Stimulated activated naive CD4-positive, alpha-beta T cell treated with Interleukin-2 at 50 U/mL for 16 hours (primary cell): ENCODE results near the gene USP17L17.
"Not testable (repeated sequence)": the region's sequence is repeated elsewhere in the genome, so short reads cannot be mapped to it uniquely, and the experiment has no call there.

Source experiments
- DNase-seq: peaks from one replicate; lab custom pipeline; 2025; lab: John Stamatoyannopoulos, UW

The USP17L17 gene

GRCh38 chr4:9243579-9243978 lies at the start of gene USP17L17:
Gene USP17L17 (plus strand): TSS chr4:9243879. CDS start chr4:9243879, 0 bp downstream.
- DNase-seq, result not testable (repeated sequence)

DNA sequence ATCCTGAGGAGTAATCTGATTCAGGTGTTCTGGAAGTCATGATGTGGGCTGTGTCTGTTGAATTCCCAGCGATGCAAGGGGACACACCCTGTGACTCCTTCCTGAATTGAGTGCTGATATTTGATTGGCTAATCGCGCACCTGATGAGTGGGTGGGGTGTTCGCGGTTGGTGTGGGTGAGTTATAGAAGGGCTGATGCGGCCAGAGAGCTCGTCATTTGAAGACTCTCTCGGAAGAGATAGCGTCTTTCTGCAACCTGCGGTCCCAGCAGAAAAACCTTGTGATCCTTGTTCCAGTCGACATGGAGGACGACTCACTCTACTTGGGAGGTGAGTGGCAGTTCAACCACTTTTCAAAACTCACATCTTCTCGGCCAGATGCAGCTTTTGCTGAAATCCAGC lies 33.3 kb upstream of the USP17L17 start, which contains the start of gene USP17L10:
TSS of gene USP17L10 (plus strand) at position 301 of the 400 bp plus-strand sequence. CDS start at position 301, 0 bp downstream.
- not testable (repeated sequence) for DNase-seq

- not testable (repeated sequence) for DNase-seq
These were observed 29.0 kb upstream of the USP17L17 start for GRCh38 chr4:9214701-9215100.

GRCh38 chr4:9215105-9215504 lies 28.6 kb upstream of the USP17L17 start, which contains the start of gene USP17L11:
Gene USP17L11 (plus strand): TSS chr4:9215405. CDS start chr4:9215405, 0 bp downstream.
- not testable (repeated sequence) for DNase-seq

DNA sequence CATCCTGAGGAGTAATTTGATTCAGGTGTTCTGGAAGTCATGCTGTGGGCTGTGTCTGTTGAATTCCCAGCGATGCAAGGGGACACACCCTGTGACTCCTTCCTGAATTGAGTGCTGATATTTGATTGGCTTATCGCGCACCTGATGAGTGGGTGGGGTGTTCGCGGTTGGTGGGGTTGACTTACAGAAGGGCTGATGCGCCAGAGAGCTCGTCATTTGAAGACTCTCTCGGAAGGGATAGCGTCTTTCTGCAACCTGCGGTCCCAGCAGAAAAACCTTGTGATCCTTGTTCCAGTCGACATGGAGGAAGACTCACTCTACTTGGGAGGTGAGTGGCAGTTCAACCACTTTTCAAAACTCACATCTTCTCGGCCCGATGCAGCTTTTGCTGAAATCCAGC lies 23.8 kb upstream of the USP17L17 start, which contains the start of gene USP17L12:
TSS of gene USP17L12 (plus strand) at position 301 of the 400 bp plus-strand sequence. CDS start at position 301, 0 bp downstream.
- not testable (repeated sequence) for DNase-seq

GRCh38 chr4:9224596-9224995 lies 19.1 kb upstream of the USP17L17 start, which contains the start of gene USP17L13:
Gene USP17L13 (plus strand): TSS chr4:9224896. CDS start chr4:9224896, 0 bp downstream.
- DNase-seq, result not testable (repeated sequence)

DNA sequence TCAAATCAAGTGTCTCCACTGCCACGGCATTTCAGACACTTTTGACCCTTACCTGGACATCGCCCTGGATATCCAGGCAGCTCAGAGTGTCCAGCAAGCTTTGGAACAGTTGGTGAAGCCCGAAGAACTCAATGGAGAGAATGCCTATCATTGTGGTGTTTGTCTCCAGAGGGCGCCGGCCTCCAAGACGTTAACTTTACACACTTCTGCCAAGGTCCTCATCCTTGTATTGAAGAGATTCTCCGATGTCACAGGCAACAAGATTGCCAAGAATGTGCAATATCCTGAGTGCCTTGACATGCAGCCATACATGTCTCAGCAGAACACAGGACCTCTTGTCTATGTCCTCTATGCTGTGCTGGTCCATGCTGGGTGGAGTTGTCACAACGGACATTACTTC lies 13.4 kb upstream of the USP17L17 start:
- not testable (repeated sequence) for DNase-seq

GRCh38 chr4:9234085-9234484 lies 9.6 kb upstream of the USP17L17 start, which contains the start of gene USP17L15:
Gene USP17L15 (plus strand): TSS chr4:9234385. CDS start chr4:9234385, 0 bp downstream.
- not testable (repeated sequence) for DNase-seq

DNA sequence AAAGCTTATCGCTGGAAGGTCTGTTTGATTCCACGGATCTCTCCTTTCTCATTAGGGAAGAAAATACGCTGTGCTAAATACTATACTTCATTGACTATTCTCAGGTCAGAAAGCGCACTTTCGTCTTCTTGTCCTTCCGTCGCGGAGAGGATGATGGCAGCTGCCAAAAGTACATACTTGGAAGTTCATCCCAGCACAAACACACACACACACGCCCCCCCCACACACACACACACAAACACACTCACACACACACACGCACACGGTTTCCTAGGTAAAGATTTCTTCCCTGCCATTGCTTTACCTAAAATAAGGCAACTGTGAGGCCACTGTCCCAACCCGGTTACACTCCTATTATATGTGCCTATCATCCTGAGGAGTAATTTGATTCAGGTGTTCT lies 5.2 kb upstream of the USP17L17 start:
- not testable (repeated sequence) for DNase-seq

DNA sequence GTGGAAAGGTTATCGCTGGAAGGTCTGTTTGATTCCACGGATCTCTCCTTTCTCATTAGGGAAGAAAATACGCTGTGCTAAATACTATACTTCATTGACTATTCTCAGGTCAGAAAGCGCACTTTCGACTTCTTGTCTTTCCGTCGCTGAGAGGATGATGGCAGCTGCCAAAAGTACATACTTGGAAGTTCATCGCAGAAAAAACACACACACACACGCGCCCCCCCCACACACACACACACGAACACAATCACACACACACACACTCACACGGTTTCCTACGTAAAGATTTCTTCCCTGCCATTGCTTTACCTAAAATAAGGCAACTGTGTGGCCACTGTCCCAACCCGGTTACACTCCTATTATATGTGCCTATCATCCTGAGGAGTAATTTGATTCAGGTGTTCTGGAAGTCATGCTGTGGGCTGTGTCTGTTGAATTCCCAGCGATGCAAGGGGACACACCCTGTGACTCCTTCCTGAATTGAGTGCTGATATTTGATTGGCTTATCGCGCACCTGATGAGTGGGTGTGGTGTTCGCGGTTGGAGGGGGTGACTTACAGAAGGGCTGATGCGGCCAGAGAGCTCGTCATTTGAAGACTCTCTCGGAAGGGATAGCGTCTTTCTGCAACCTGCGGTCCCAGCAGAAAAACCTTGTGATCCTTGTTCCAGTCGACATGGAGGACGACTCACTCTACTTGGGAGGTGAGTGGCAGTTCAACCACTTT lies 4.4 kb downstream of the USP17L17 start, which contains the start of gene USP17L18:
TSS of gene USP17L18 (plus strand) at position 678 of the 728 bp plus-strand sequence. CDS start at position 678, 0 bp downstream.
- DNase-seq, result not testable (repeated sequence)

- not testable (repeated sequence) for DNase-seq
These were observed 9.4 kb downstream of the USP17L17 start, which contains the start of gene USP17L19 for GRCh38 chr4:9253078-9253477. Gene USP17L19 (plus strand): TSS chr4:9253378. CDS start chr4:9253378, 0 bp downstream.

DNA sequence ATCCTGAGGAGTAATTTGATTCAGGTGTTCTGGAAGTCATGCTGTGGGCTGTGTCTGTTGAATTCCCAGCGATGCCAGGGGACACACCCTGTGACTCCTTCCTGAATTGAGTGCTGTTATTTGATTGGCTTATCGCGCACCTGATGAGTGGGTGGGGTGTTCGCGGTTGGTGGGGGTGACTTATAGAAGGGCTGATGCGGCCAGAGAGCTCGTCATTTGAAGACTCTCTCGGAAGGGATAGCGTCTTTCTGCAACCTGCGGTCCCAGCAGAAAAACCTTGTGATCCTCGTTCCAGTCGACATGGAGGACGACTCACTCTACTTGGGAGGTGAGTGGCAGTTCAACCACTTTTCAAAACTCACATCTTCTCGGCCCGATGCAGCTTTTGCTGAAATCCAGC lies 14.1 kb downstream of the USP17L17 start, which contains the start of gene USP17L20:
TSS of gene USP17L20 (plus strand) at position 301 of the 400 bp plus-strand sequence. CDS start at position 301, 0 bp downstream.
- DNase-seq, result not testable (repeated sequence)

DNA sequence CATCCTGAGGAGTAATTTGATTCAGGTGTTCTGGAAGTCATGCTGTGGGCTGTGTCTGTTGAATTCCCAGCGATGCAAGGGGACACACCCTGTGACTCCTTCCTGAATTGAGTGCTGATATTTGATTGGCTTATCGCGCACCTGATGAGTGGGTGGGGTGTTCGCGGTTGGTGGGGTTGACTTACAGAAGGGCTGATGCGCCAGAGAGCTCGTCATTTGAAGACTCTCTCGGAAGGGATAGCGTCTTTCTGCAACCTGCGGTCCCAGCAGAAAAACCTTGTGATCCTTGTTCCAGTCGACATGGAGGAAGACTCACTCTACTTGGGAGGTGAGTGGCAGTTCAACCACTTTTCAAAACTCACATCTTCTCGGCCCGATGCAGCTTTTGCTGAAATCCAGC lies 18.9 kb downstream of the USP17L17 start, which contains the start of gene USP17L21:
TSS of gene USP17L21 (plus strand) at position 301 of the 400 bp plus-strand sequence. CDS start at position 301, 0 bp downstream.
- not testable (repeated sequence) for DNase-seq

DNA sequence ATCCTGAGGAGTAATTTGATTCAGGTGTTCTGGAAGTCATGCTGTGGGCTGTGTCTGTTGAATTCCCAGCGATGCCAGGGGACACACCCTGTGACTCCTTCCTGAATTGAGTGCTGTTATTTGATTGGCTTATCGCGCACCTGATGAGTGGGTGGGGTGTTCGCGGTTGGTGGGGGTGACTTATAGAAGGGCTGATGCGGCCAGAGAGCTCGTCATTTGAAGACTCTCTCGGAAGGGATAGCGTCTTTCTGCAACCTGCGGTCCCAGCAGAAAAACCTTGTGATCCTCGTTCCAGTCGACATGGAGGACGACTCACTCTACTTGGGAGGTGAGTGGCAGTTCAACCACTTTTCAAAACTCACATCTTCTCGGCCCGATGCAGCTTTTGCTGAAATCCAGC lies 23.6 kb downstream of the USP17L17 start, which contains the start of gene USP17L22:
TSS of gene USP17L22 (plus strand) at position 301 of the 400 bp plus-strand sequence. CDS start at position 301, 0 bp downstream.
- not testable (repeated sequence) for DNase-seq

DNA sequence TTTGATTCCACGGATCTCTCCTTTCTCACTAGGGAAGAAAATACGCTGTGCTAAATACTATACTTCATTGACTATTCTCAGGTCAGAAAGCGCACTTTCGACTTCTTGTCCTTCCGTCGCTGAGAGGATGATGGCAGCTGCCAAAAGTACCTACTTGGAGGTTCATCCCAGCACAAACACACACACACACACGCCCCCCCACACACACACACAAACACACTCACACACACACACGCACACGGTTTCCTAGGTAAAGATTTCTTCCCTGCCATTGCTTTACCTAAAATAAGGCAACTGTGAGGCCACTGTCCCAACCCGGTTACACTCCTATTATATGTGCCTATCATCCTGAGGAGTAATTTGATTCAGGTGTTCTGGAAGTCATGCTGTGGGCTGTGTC lies 28.0 kb downstream of the USP17L17 start:
- DNase-seq, result not testable (repeated sequence)
